NOMO-1 treated with DMSO at 0.1 percent for 48 hours (cell line): ENCODE measurements around the gene PUS1.
A peak's percentile ranks its signal among the peaks of the same experiment; 100 is the strongest.
"Not testable (repeated sequence)": the region's sequence is repeated elsewhere in the genome, so short reads cannot be mapped to it uniquely, and the experiment has no call there.

Source experiments
- DNase-seq: peaks from one replicate; lab custom pipeline; 2025; ENCODE audit not compliant: unreplicated experiment; lab: John Stamatoyannopoulos, UW

PUS1 gene

GRCh38 chr12:131959641-131960589 lies 30.8 kb downstream of the PUS1 start:
- DNase-seq = no peak

DNA sequence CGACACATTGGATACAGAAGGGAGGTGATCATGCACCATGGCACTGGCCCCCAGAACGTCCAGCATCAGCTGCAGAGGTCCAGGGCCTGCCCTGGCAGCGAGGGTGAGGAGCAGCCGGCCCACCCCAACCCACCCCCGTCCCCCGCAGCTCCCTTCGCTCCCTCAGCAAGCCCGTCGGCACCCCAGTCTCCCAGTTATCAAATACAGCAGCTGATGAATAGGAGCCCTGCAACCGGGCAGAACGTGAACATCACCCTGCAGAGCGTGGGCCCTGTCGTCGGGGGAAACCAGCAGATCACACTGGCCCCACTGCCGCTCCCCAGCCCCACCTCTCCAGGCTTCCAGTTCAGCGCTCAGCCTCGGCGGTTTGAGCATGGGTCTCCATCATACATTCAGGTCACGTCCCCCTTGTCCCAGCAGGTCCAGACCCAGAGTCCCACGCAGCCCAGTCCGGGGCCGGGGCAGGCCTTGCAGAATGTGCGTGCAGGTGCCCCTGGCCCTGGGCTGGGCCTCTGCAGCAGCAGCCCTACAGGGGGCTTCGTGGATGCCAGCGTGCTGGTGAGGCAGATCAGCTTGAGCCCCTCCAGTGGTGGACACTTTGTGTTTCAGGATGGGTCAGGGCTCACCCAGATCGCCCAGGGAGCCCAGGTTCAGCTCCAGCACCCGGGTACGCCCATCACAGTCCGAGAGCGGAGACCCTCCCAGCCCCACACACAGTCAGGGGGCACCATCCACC lies 31.7 kb downstream of the PUS1 start:
- DNase-seq = not testable (repeated sequence)

DNA sequence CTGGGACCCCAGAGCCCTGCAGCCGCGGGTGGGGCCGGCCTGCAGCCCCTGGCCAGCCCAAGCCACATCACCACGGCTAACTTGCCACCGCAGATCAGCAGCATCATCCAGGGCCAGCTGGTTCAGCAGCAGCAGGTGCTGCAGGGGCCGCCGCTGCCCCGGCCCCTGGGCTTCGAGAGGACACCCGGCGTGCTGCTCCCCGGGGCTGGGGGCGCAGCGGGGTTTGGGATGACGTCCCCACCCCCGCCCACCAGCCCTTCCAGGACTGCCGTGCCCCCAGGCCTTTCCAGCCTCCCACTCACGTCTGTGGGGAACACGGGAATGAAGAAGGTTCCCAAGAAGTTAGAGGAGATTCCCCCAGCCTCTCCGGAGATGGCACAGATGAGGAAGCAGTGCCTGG lies 32.3 kb downstream of the PUS1 start:
- not testable (repeated sequence) for DNase-seq

- no peak for DNase-seq
These were observed 33.0 kb downstream of the PUS1 start for GRCh38 chr12:131962069-131962468.

GRCh38 chr12:131963381-131963780 lies 34.3 kb downstream of the PUS1 start:
- no peak for DNase-seq

GRCh38 chr12:131965073-131965472 lies 36.0 kb downstream of the PUS1 start:
- no peak for DNase-seq

DNA sequence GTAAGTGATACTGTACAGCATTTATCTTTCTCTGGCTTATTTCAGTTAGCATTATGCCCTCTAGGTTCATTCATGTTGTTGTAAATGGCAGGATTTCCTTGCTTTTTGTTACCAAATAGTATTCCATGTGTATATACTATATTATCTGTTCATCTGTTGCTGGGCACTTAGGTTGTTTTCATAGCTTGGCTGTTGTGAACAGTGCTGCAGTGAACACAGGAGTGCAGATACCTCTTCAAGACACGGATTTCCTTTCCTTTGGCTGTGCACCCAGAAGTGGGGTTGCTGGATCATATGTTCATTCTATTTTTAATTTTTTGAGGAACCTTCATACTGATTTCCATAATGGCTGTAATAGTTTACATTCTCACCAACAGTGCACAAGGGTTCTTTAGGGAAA lies 42.1 kb downstream of the PUS1 start:
- no peak for DNase-seq

DNA sequence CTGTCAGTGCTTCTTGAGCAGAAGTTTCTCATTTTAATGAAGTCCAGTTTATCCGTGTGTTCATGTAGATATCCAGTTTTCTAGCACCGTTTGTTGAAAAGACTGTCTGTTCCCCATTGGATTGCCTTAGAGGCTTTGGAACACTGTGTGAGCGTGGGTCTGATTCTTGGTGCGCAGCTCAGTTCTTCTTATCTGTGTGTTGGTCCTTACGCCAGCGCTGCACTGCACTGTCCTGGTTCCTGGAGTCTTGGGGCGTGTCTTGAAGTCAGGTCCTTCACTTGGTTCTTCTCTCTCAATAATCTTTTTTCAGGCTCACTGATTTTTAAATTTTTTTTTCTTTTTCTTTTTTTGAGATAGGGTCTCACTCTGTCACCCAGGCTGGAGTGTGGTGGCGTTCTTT lies 46.2 kb downstream of the PUS1 start:
- DNase-seq = no peak

- no peak for DNase-seq
These were observed 50.5 kb downstream of the PUS1 start for GRCh38 chr12:131979606-131980005.

DNA sequence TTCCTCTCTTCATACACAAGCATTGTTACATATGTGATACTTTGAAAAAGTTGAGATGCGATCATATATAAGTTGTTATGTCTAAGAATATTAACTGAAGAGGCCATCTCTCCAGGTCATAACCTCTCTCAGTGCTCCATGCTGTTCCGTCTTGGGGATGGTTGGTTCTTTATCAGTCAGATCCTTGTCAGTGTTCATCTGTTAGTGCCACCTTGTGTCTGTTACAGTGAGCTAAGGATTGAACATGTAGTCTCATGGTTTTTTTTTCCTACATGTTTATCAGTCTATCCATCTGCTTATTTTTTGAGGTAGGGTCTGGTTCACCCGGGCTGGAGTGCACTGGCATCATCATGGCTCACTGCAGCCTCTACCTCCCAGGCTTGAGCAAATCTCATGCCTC lies 51.2 kb downstream of the PUS1 start:
- no peak for DNase-seq

- DNase-seq = no peak
These were observed 52.3 kb downstream of the PUS1 start for GRCh38 chr12:131981388-131981787.

GRCh38 chr12:131982041-131982440 lies 53.0 kb downstream of the PUS1 start:
- DNase-seq = no peak

- no peak for DNase-seq
These were observed 54.0 kb downstream of the PUS1 start for GRCh38 chr12:131983026-131983425.

- no peak for DNase-seq
These were observed 54.5 kb downstream of the PUS1 start for GRCh38 chr12:131983554-131983953.

DNA sequence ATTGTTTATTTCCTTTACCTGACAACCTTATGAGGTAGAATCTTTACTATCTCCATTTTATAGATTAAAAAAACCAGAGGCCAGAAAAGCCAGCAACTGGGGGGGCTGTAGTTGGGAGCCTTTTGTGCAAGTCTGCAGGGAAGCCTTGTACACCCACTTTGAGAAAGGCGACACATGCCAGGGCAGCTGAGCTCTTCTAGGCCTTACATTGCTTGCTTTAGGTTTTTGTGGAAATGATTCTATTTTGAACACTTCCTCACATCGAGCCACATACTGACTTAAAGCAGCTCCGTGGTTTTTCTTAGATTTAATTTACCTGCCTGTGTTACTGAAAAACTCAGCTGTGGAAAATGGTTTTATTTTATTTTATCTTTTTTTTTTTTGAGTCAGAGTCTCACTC lies 55.3 kb downstream of the PUS1 start:
- peak; percentile 33 for DNase-seq

GRCh38 chr12:131985510-131985875 lies 56.4 kb downstream of the PUS1 start:
- DNase-seq = peak; percentile 89

DNA sequence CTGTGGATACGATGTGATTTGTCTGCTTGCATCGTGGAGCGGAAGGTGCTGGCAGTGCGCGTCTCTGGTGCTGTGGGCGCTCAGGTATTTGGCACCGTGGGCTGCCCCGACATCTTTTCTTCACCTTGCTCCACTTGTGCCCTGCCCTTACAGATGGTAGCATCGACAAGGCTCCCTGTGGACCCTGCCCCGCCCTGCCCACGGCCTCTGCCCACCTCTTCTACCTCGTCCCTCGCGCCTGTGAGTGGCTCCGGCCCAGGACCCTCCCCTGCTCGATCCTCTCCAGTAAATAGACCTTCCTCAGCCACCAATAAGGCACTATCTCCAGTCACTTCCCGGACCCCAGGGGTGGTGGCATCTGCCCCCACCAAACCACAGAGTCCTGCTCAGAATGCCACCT lies 57.3 kb downstream of the PUS1 start:
- no peak for DNase-seq

GRCh38 chr12:131986910-131987309 lies 57.8 kb downstream of the PUS1 start:
- DNase-seq = no peak

- DNase-seq = no peak
These were observed 58.5 kb downstream of the PUS1 start for GRCh38 chr12:131987552-131987951.

GRCh38 chr12:131988054-131988796 lies 59.1 kb downstream of the PUS1 start:
- DNase-seq = no peak

GRCh38 chr12:131989021-131989420 lies 59.9 kb downstream of the PUS1 start:
- no peak for DNase-seq
